NOMO-1 (cell line): ENCODE results near the gene XBP1.
"Not testable (repeated sequence)": the region's sequence is repeated elsewhere in the genome, so short reads cannot be mapped to it uniquely, and the experiment has no call there.

Experiments used
- DNase-seq, 2 experiments: peaks; one replicate each; lab custom pipeline; 2025; ENCODE audit not compliant: unreplicated experiment in 2 of 2; lab: John Stamatoyannopoulos, UW

XBP1 gene

GRCh38 chr22:28793976-28794584 lies 6.3 kb downstream of the XBP1 start:
- DNase-seq: no peak

GRCh38 chr22:28792491-28793383 lies 7.6 kb downstream of the XBP1 start:
- DNase-seq: no peak

- no peak for DNase-seq
Measured at GRCh38 chr22:28791841-28792490, 8.4 kb downstream of the XBP1 start.

GRCh38 chr22:28791124-28791523 lies 9.2 kb downstream of the XBP1 start:
- no peak for DNase-seq

DNA sequence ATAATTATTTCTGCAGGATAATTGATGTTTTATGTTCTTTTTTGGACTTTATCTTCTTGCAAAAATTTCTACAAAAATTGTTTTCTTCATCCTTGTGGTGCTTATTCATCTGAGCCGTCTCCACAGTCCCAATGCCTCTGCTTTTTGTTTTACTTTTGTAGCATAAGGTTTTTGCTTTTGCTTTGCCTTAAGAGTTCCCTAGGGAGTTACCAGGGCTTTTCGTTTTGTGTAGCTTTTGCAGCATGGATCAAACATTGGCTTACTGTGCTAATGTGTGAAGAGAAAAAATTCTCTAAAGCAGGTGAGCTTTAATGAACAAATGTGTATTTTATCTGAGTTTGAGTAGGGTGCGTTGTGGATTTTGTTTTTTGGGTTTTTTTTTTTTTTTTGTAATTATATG lies 11.8 kb downstream of the XBP1 start:
- DNase-seq: no peak

GRCh38 chr22:28783786-28784671 lies 16.3 kb downstream of the XBP1 start:
- no peak for DNase-seq

GRCh38 chr22:28780296-28780695 lies 20.1 kb downstream of the XBP1 start:
- DNase-seq: no peak

- no peak for DNase-seq
Measured at GRCh38 chr22:28779833-28780232, 20.5 kb downstream of the XBP1 start.

GRCh38 chr22:28774378-28774777 lies 26.0 kb downstream of the XBP1 start:
- DNase-seq: no peak

- no peak for DNase-seq
Measured at GRCh38 chr22:28773461-28773867, 26.9 kb downstream of the XBP1 start.

GRCh38 chr22:28772633-28773460 lies 27.5 kb downstream of the XBP1 start, which contains the start of gene CCDC117:
Gene CCDC117 (plus strand): TSS chr22:28772695. CDS start chr22:28772850, 155 bp downstream.
- peak; percentile 88 to 92 for DNase-seq

DNA sequence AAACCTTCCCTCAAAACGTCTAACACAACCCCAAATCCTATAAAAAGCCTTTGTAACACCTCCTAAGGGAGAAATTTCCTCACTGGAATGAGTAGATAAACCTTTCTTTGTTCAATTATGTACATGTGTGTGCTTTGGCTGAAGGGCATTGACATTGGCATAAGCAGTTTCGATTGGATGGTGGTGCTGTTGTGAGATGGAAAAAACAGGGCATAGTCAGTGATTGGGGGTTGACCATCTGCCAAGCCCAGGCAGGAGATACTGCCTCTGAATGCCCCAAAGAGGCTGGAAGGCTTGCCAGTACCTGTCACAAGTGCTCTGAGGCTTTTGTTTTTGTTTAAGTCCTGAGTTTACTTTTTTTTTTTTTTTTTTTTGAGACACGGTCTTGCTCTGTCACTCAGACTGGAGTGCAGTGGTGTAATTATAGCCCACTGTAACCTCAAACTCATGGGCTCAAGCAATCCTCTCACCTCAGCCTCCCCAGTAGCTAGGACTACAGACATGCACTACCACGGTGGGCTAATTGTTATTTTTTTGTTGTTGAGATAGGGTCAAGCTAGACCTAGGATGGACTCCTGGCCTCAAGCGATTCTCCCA lies 29.1 kb downstream of the XBP1 start:
- DNase-seq: no peak

DNA sequence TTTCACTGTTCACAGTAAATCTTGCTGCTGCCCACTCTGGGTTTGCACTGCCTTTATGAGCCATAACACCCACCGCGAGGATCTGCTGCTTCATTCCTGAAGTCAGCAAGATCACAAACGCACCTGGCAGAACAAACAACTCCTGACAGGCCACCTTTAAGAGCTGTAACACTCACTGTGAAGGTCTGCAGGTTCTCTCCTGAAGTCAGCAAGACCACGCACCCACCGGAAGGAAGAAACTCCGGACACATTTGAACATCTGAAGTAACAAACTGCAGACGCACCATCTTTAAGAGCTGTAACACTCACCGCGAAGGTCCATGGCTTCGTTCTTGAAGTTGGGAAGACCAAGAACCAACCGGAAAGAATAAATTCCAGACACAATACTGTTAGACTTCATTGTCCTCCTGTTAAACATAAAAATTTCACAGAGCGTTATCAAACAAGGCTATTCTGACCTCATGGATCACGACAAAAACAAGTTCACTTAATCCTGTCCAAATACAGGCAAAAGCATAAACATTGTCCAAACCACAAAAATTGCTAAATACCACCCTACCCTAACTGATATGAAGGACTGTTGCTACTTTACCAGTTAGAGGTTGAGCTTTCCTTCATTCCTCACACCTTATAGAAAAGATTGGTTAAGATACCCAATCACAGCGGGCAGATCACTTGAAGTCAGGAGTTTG lies 30.8 kb downstream of the XBP1 start:
- no peak for DNase-seq

- DNase-seq: no peak
Measured at GRCh38 chr22:28768701-28769393, 31.5 kb downstream of the XBP1 start.

- DNase-seq: no peak
Measured at GRCh38 chr22:28766628-28767027, 33.7 kb downstream of the XBP1 start.

DNA sequence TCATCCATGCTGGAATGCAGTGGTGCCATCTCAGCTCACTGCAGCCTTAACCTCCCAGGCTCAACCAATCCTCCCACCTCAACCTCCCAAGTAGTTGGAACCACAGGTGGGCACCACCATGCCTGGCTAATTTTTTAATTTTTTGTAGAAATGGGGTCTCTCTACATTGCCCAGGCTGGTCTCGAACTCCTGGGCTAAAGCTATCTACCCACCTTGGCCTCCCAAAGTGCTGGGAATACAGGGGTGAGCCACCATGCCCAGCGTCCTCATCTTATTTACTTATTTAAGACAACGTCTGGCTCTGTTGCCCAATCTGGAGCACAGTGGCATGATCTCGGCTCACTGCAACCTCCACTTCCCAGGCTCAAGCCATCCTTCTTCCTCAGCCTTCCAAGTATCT lies 38.4 kb downstream of the XBP1 start:
- DNase-seq: not testable (repeated sequence)

- no peak for DNase-seq
Measured at GRCh38 chr22:28761449-28761755, 39.0 kb downstream of the XBP1 start.

GRCh38 chr22:28759861-28760560 lies 40.4 kb downstream of the XBP1 start:
- DNase-seq: peak; percentile 47 to 75
